Measurements from ENCODE around the gene SLC6A9.

- no peak for TF ChIP-seq CTCF (IDR thresholded peaks at IDR 0.05)
- no peak for TF ChIP-seq EZH2 (IDR thresholded peaks at IDR 0.05; ENCODE audit: borderline replicate concordance, insufficient read depth, low read depth, low read length, poor library complexity, severe bottlenecking)
Measured at GRCh38 chr1:43991200-43991475, 40.1 kb downstream of the SLC6A9 start.

Data from B cell (primary cell).